Right lobe of liver (tissue), 6 donors: ENCODE results near the gene DEDD2. TPM values are rescaled to one million over a fixed set of nuclear protein-coding genes. Genes with fewer than 3 reads are reported as not detected.

Experiments used
- ATAC-seq, 4 donors: fragments of 200-7000 bp; cut with Tn5 transposase; one replicate each; pipeline ENCODE4 v1.9.1; 2020; ENCODE audit warnings: mild to moderate bottlenecking in 4 of 4, moderate library complexity in 4 of 4
- DNase-seq, 3 donors: peaks; one replicate each; pipeline ENCODE4 v3.0.0-alpha.2; 2020
- H3K27ac ChIP-seq, 3 donors: fragments of 200-600 bp; one replicate each; pipeline ENCODE4 v1.8.0; 2022
- H3K27me3 ChIP-seq, 2 donors: fragments of 200-600 bp; one replicate each; pipeline ENCODE4 v1.8.0; 2022
- H3K36me3 ChIP-seq, 4 donors: fragments of 200-600 bp; sonication (generic) in 1 of 4; one replicate each; pipeline versions ENCODE4 v1.5.1 to v1.8.0; 2017 to 2022; ENCODE audit warnings: control low read depth in 1 of 4
- H3K4me1 ChIP-seq, 4 donors: fragments of 200-600 bp; sonication (generic) in 1 of 4; one replicate each; pipeline versions ENCODE4 v1.5.1 to v1.8.0; 2017 to 2022; ENCODE audit warnings: control low read depth in 1 of 4
- H3K4me3 ChIP-seq, 3 donors: fragments of 200-600 bp; one replicate each; pipeline ENCODE4 v1.8.0; 2022
- H3K9me3 ChIP-seq, 4 donors: fragments of 200-600 bp; sonication (generic) in 1 of 4; one replicate each; pipeline versions ENCODE4 v1.5.1 to v1.8.0; 2017 to 2022; ENCODE audit warnings: control low read depth in 1 of 4
- POLR2A ChIP-seq: fragments of 450-650 bp; IDR thresholded peaks from one replicate; pipeline ENCODE4 v1.6.1; 2017; ENCODE audit warnings: antibody characterized with exemption, mild to moderate bottlenecking
- WGBS: methylation state at CpG from one replicate; pipeline ENCODE4 v1.1.6; 2018; ENCODE audit warnings: low coverage, low lambda C conversion rate; ENCODE audit not compliant: insufficient coverage; ENCODE audit errors: missing lambda C conversion rate; 5-methylcytosine and 5-hydroxymethylcytosine counted together
- intact Hi-C, 2 donors: fragments of 100-400 bp; cut with DNase I; formaldehyde crosslinking; loops; one replicate each; pipeline versions ENCODE4 v1.11.2 to v1.14.1; 2022
- total RNA-seq, 6 experiments: library from RNA; depleted of rRNA in 2 of 6; stranded (reverse); fragments of >200 nt in 2 of 6; fragmentation: NEBNext Ultra II Directional in 3 of 6; extraction: Animal tissue kit (Norgen Biotek cat#: 25700) in 3 of 6; gene quantifications; one replicate each; pipeline versions ENCODE4 v1.1.0 to v1.2.4, GENCODE V29; 2016 to 2023
- TF ChIP-seq, protein P1 (sequence below), 4 donors: fragments of 200-600 bp in 3 of 4; fragments of 450-650 bp in 1 of 4; IDR thresholded peaks; one replicate each; pipeline versions ENCODE4 v1.5.1 to v1.8.0; 2016 to 2022; ENCODE audit warnings: antibody characterized with exemption in 4 of 4, mild to moderate bottlenecking in 2 of 4
- donor health status: DM: no; HTN: yes; CAD: no.
- donor health status: DM: no; HTN: no; CAD: no.
- donor health status: DM: no; HTN: no; CAD: no.
- donor health status: DM: no; HTN: yes; CAD: no.
- donor health status: DM: no; HTN: yes; CAD: no.

Gene DEDD2
- total RNA-seq, 6 experiments from 2014 or later: 8.1 to 18.0 (median 15.0) TPM

DNA sequence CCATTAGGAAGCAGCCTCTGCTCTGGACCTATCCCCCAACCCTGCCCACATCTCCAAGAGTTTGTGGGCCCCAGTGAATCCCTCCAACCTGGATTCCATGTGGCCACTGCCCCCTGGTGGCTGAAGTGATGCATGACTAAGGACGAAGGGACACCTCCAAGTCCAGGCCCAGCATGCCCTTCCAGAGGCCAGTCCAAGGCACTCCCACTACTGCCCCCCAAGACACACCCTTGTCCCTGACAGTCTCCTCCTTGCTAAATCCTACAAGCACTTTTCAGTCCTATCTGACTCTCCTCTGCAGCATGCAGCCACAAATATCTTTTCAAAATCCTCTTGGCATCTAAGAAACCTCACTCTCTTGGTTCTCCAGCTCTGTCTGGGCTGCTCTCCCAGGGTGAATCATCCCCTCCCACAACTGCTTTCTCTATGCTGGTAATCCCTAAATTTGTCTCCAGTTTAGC lies 33.0 kb downstream of the DEDD2 start:
- H3K4me3 ChIP-seq: no peak overlapping the region
- 0% methylated on average over 1 of the region's 1 CpG for WGBS
- no peaks in the 10 kb centered on the region for H3K4me1 ChIP-seq
- DNase-seq (peak in 2 of 3 donors; percentile 67 to 78), ATAC-seq (peak; percentile 84 to 92 (median 90))
- TF ChIP-seq, protein P1, sequence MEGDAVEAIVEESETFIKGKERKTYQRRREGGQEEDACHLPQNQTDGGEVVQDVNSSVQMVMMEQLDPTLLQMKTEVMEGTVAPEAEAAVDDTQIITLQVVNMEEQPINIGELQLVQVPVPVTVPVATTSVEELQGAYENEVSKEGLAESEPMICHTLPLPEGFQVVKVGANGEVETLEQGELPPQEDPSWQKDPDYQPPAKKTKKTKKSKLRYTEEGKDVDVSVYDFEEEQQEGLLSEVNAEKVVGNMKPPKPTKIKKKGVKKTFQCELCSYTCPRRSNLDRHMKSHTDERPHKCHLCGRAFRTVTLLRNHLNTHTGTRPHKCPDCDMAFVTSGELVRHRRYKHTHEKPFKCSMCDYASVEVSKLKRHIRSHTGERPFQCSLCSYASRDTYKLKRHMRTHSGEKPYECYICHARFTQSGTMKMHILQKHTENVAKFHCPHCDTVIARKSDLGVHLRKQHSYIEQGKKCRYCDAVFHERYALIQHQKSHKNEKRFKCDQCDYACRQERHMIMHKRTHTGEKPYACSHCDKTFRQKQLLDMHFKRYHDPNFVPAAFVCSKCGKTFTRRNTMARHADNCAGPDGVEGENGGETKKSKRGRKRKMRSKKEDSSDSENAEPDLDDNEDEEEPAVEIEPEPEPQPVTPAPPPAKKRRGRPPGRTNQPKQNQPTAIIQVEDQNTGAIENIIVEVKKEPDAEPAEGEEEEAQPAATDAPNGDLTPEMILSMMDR (IDR thresholded peaks at IDR 0.05): peak; percentile 83 to 95 (median 92)
- no peak for TF ChIP-seq POLR2A
- H3K27me3 ChIP-seq: no peaks in the 10 kb centered on the region
- intact Hi-C loops: loop anchor here (5.0 kb wide), 1 partner anchor 52 kb away; the partner anchor contains the start of gene POU2F2 (in 2 of the 2)
- no peak overlapping the region for H3K27ac ChIP-seq
- no peaks in the 10 kb centered on the region for H3K36me3 ChIP-seq
- H3K9me3 ChIP-seq: no peaks in the 10 kb centered on the region

DNA sequence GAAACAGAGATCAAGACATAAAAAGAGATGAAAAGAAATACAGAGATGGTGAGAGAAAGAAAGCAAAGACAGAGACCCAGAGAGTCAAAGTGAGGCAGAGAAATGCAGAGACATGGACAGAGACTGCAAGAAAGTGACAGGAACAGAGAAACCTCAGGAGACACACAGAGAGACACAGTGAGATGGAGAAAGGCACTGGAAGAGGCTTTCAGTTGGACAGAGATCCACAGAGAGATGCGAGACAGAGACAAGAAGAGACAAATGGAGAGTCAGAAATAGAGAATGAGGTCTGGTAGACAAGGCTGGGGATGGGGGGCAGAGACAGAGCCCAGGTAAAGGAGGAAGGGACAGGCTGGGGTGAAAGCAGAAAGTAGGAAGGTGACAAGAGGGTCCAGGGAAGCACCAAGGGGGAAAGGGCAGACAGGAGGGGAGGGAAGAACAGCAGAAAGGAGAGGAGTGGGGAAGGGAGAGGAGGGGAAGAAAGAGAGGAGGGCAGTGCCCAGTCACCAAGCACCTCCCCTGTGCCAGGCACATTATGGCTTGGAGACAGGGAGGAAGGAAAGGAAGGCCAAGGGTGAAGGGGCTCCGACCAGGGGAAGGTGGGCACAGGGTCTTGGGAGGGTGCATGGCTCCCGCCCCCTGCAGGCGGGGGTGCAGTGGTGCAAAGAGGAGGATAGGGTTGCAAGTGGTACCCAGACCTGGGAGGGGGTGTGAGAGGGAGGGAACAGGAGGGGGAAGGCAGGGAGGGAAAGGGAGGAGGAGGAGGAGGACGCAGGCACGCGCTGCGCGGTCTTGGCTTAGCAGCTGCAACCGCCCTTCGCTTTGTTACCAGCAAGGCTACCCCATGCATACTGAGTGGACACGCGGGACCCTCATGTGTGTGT lies 38.4 kb downstream of the DEDD2 start:
- H3K4me3 ChIP-seq: no peak overlapping the region
- no peaks in the 10 kb centered on the region for H3K9me3 ChIP-seq
- H3K4me1 ChIP-seq: no peaks in the 10 kb centered on the region
- no peak for DNase-seq
- TF ChIP-seq, protein P1 (IDR thresholded peaks at IDR 0.05): peak in 1 of 4 donors; percentile 9
- TF ChIP-seq POLR2A: no peak
- WGBS: 6% methylated on average over 12 of the region's 13 CpGs
- intact Hi-C loops: no loop called here
- H3K27me3 ChIP-seq: peaks cover 0 to 12% of the 10 kb centered on the region in 2 donors
- no peak overlapping the region for H3K27ac ChIP-seq
- ATAC-seq: no peak
- H3K36me3 ChIP-seq: no peaks in the 10 kb centered on the region

DNA sequence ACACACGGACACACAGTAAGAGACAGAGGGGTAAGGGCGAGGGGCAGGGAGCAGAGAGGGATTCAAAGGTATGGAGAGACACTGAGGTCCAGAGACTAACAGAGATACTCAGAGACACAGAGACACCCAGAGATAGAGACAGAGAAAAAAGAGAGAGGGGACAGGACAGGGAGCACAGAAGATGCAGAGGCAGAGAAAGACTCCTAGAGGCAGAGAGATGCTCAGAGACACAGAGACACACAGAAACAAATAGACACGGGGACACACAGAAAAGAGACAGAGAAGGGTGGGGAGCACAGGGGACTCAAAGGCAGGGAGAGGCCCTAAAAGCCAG lies 39.8 kb downstream of the DEDD2 start:
- no peak overlapping the region for H3K4me3 ChIP-seq
- H3K4me1 ChIP-seq: no peaks in the 10 kb centered on the region
- TF ChIP-seq, protein P1 (IDR thresholded peaks at IDR 0.05): no peak
- TF ChIP-seq POLR2A: no peak
- H3K27me3 ChIP-seq: peaks cover 0 to 12% of the 10 kb centered on the region in 2 donors
- intact Hi-C loops: no loop called here
- ATAC-seq (no peak), DNase-seq (no peak)
- WGBS: 31% methylated on average over 3 of the region's 3 CpGs
- no peaks in the 10 kb centered on the region for H3K9me3 ChIP-seq
- no peak overlapping the region for H3K27ac ChIP-seq
- no peaks in the 10 kb centered on the region for H3K36me3 ChIP-seq

DNA sequence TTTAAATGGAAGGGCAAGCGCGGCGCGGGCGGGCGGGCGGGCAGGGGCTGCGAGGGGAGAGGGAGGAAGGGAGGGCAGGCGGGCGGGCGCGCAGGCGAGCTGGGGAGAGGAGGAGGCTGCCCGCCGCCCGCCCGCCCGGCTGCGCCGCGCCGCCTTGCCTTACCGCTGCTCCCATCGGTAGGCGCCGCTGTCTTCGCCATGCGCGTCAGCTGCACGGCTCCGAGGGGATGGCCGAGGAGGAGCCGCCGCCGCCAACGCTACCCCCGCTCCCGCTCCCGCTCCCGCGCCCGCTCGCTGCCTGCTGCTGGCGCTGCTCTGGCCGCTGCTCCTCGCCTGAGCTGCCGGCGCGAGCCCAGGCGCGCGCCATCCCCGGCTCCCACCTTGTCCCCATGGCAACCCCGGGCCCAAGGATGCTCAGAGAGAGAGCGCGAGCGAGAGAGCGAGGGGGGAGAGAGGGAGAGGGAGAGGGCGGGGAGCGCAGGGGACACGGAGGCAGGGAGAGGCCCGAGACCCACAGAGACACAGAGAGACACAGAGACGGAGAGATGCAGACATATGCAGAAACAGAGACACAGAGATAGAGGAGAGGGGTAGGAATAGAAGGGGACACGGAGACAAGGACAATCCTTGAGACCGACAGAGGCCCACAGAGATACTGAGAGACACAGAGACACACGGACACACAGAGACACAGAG lies 40.3 kb downstream of the DEDD2 start:
- intact Hi-C loops: no loop called here
- H3K4me1 ChIP-seq: no peaks in the 10 kb centered on the region
- H3K4me3 ChIP-seq: peak overlapping the region in 2 of 3 donors; percentile 6 to 35
- DNase-seq (peak in 2 of 3 donors; percentile 72 to 73), ATAC-seq (peak; percentile 80 to 90 (median 85))
- under 1% methylated on average over 14 of the region's 66 CpGs for WGBS
- H3K27me3 ChIP-seq: peaks cover 0 to 12% of the 10 kb centered on the region in 2 donors
- no peaks in the 10 kb centered on the region for H3K9me3 ChIP-seq
- H3K27ac ChIP-seq: no peak overlapping the region
- H3K36me3 ChIP-seq: no peaks in the 10 kb centered on the region
- no peak for TF ChIP-seq POLR2A
- TF ChIP-seq, protein P1 (IDR thresholded peaks at IDR 0.05): peak in 3 of 4 donors; percentile 39 to 51 (median 44)
